B cell (primary cell): ENCODE data around the gene RIBC2. TPM values are rescaled to one million over a fixed set of nuclear protein-coding genes. Genes with fewer than 3 reads are reported as not detected.

Experiments used
- ATAC-seq: fragments of 200-7000 bp; cut with Tn5 transposase; one replicate; pipeline ENCODE4 v1.10.0; 2021; ENCODE audit warnings: low read depth, mild to moderate bottlenecking, moderate number of reproducible peaks, moderate library complexity
- CTCF ChIA-PET: fragments of 350-600 bp; sonication (Branson Sonifier 250); formaldehyde crosslinking; loops from one replicate; lab custom pipeline; 2021; ENCODE audit warnings: antibody characterized with exemption, inconsistent platforms; lab: Charles Lee
- POLR2A ChIA-PET: fragments of 350-600 bp; sonication (Branson Sonifier 250); formaldehyde crosslinking; loops from one replicate; lab custom pipeline; 2021; ENCODE audit warnings: antibody characterized with exemption; lab: Charles Lee
- DNase-seq: peaks from one replicate; pipeline ENCODE4 v3.0.0; 2013
- H2AFZ ChIP-seq: 2 replicates; pipeline ENCODE4 v1.6.1; 2012; ENCODE audit warnings: mild to moderate bottlenecking, low read depth, low read length; ENCODE audit not compliant: insufficient read depth, poor library complexity, severe bottlenecking
- H3K27ac ChIP-seq, 2 donors: 1 replicate in 1 of 2; 2 replicates in 1 of 2; pipeline ENCODE4 v1.5.1; 2012 to 2013; ENCODE audit warnings: low read length in 2 of 2, mild to moderate bottlenecking in 2 of 2, moderate library complexity in 1 of 2
- H3K27me3 ChIP-seq, 4 experiments: fragments of 200-600 bp in 1 of 4; sonication (generic) in 1 of 4; replicated peaks in 1 of 4; 1 replicate in 2 of 4; 2 replicates in 2 of 4; pipeline versions ENCODE4 v1.6.1 to v1.7.0; 2013 to 2016; ENCODE audit warnings: low read length in 3 of 4, mild to moderate bottlenecking in 2 of 4, mixed read lengths in 1 of 4, moderate library complexity in 1 of 4; ENCODE audit not compliant: insufficient read depth in 4 of 4, control insufficient read depth in 3 of 4; ENCODE audit errors: control extremely low read depth in 1 of 4
- H3K36me3 ChIP-seq, 2 experiments: replicated peaks in 1 of 2; 1 replicate in 1 of 2; 2 replicates in 1 of 2; pipeline versions ENCODE4 v1.6.1 to v1.7.1; 2013; ENCODE audit warnings: low read length in 1 of 2; ENCODE audit not compliant: insufficient read depth in 2 of 2, control insufficient read depth in 1 of 2; ENCODE audit errors: control extremely low read depth in 1 of 2, extremely low read depth in 1 of 2
- H3K4me1 ChIP-seq, 2 donors: fragments of 200-600 bp in 1 of 2; sonication (generic) in 1 of 2; 1 replicate in 1 of 2; 2 replicates in 1 of 2; pipeline versions ENCODE4 v1.5.1 to v1.6.1; 2013 to 2017; ENCODE audit warnings: low read length in 2 of 2; ENCODE audit not compliant: control insufficient read depth in 2 of 2, insufficient read depth in 2 of 2
- H3K4me2 ChIP-seq: replicated peaks from 2 replicates; pipeline ENCODE3; 2012; ENCODE audit warnings: mild to moderate bottlenecking, low read depth, low read length; ENCODE audit not compliant: poor library complexity, severe bottlenecking
- H3K4me3 ChIP-seq, 5 experiments: fragments of 200-600 bp in 1 of 5; sonication (generic) in 1 of 5; 1 replicate in 3 of 5; 2 replicates in 2 of 5; pipeline versions ENCODE4 v1.5.1 to v1.7.0; 2011 to 2016; ENCODE audit warnings: low read length in 4 of 5, mild to moderate bottlenecking in 4 of 5, low read depth in 2 of 5, control low read depth in 1 of 5, moderate library complexity in 1 of 5; ENCODE audit not compliant: insufficient read depth in 1 of 5; ENCODE audit errors: control extremely low read depth in 1 of 5, extremely low read depth in 1 of 5
- H3K79me2 ChIP-seq: fragments of 200-600 bp; sonication (generic); one replicate; pipeline ENCODE4 v1.6.0; 2016; ENCODE audit warnings: low read length; ENCODE audit not compliant: control insufficient read depth, insufficient read depth
- H3K9ac ChIP-seq: fragments of 200-600 bp; sonication (generic); 2 replicates; pipeline ENCODE4 v1.6.1; 2017; ENCODE audit warnings: mild to moderate bottlenecking, low read length, moderate library complexity
- H3K9me3 ChIP-seq, 3 donors: one replicate each; pipeline versions ENCODE4 v1.6.1 to v1.7.1; 2013; ENCODE audit warnings: low read length in 2 of 3; ENCODE audit not compliant: control insufficient read depth in 2 of 3, insufficient read depth in 1 of 3; ENCODE audit errors: control extremely low read depth in 1 of 3
- H4K20me1 ChIP-seq: 2 replicates; pipeline ENCODE4 v1.6.0; 2012; ENCODE audit warnings: mild to moderate bottlenecking, low read length; ENCODE audit not compliant: insufficient read depth, control insufficient read depth, poor library complexity, severe bottlenecking
- H3K27ac Mint-ChIP-seq: one replicate; pipeline ENCODE4 v1.8.0; 2021; ENCODE audit warnings: mixed read lengths
- H3K27me3 Mint-ChIP-seq: one replicate; pipeline ENCODE4 v1.8.0; 2021; ENCODE audit warnings: mixed read lengths
- H3K4me1 Mint-ChIP-seq: one replicate; pipeline ENCODE4 v1.8.0; 2021; ENCODE audit warnings: mixed read lengths
- H3K4me3 Mint-ChIP-seq: one replicate; pipeline ENCODE4 v1.8.0; 2021; ENCODE audit warnings: mixed read lengths
- H3K9me3 Mint-ChIP-seq: one replicate; pipeline ENCODE4 v1.8.0; 2022; ENCODE audit warnings: mixed read lengths; ENCODE audit not compliant: insufficient read depth
- CTCF ChIP-seq: fragments of 200-600 bp; IDR thresholded peaks from one replicate; pipeline ENCODE4 v1.8.0; 2022; ENCODE audit warnings: antibody characterized with exemption, mild to moderate bottlenecking
- EZH2 ChIP-seq: IDR thresholded peaks from 2 replicates; pipeline ENCODE4 v1.6.1; 2012; ENCODE audit warnings: borderline replicate concordance, low read depth, mild to moderate bottlenecking, moderate library complexity, low read length; ENCODE audit not compliant: insufficient read depth, poor library complexity, severe bottlenecking
- WGBS: methylation state at CpG from one replicate; pipeline ENCODE4 v1.1.5; 2013; ENCODE audit warnings: missing lambda C conversion rate; ENCODE audit not compliant: insufficient coverage; 5-methylcytosine and 5-hydroxymethylcytosine counted together
- intact Hi-C: fragments of 100-400 bp; cut with micrococcal nuclease; formaldehyde crosslinking; loops from one replicate; pipeline ENCODE4 v1.10.0; 2022
- polyA plus RNA-seq: library from polyadenylated mRNA; depleted of rRNA; stranded (reverse); fragments of >200 nt; gene quantifications from 2 replicates; pipeline ENCODE4 v1.2.3, GENCODE V29; 2012
- total RNA-seq, 2 donors: library from RNA; stranded (reverse); fragments of 120-200 nt in 1 of 2; gene quantifications; 1 replicate in 1 of 2; 2 replicates in 1 of 2; pipeline versions ENCODE4 v1.2.3 to v1.2.4, GENCODE V29; 2013 to 2022

The RIBC2 gene
- total and polyA plus RNA-seq, 2 donors (not counting 1 experiment from before 2014, with no cell fraction given) = not detected

GRCh38 chr22:45465633-45466032 lies 52.1 kb downstream of the RIBC2 start:
- 77% methylated on average over 3 of the region's 3 CpGs for WGBS
- H3K4me3 ChIP-seq = no peak overlapping the region
- no peaks in the 10 kb centered on the region for H3K4me1 ChIP-seq
- Mint-ChIP-seq H3K4me3 (no peak overlapping the region), H3K27me3 (peaks cover 12% of the 10 kb centered on the region), H3K4me1 (no peaks in the 10 kb centered on the region), H3K27ac (no peak overlapping the region), H3K9me3 (no peaks in the 10 kb centered on the region)
- H3K9me3 ChIP-seq = peaks cover 0 to 17% (median 0%) of the 10 kb centered on the region in 3 donors
- CTCF ChIA-PET = no interaction called here
- no peaks in the 10 kb centered on the region for H3K36me3 ChIP-seq
- no peak overlapping the region for H2AFZ ChIP-seq
- POLR2A ChIA-PET = interaction anchor here (0.6 to 0.7 kb wide), 2 partner anchors 22 to 149 kb away, joined by 3 to 5 read pairs; no protein-coding TSS in a partner anchor
- H4K20me1 ChIP-seq = no peaks in the 10 kb centered on the region
- no peaks in the 10 kb centered on the region for H3K27me3 ChIP-seq
- DNase-seq = no peak
- no peak for ATAC-seq
- H3K9ac ChIP-seq = no peak overlapping the region
- no peak overlapping the region for H3K4me2 ChIP-seq
- intact Hi-C loops = no loop called here
- H3K79me2 ChIP-seq = no peaks in the 10 kb centered on the region
- TF ChIP-seq CTCF (no peak), EZH2 (no peak)
- no peak overlapping the region for H3K27ac ChIP-seq

DNA sequence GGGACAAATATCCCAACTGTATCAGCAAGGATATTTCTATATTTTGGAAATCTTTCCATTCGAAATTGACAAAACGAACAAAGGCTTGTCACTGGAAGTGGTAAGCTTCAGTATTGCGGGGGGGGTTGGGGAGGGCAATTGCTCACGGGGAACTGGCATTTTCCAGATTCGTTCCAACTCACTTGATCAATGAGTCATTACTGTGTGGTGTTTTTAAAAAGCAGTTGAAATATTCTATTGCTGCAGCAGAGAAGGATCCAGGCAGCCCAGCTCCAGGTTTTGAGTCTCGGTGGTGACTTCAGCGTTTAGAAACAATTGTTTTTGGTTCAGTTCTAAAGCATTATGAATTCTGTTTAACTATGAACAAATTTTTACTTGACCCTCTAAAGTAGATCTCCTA lies 55.4 kb downstream of the RIBC2 start:
- no peak for ATAC-seq
- POLR2A ChIA-PET = no interaction called here
- H3K27me3 ChIP-seq = no peaks in the 10 kb centered on the region

More for the DNA sequence above, 55.4 kb downstream of the RIBC2 start:
- no peak for DNase-seq
- Histone ChIP-seq H3K9me3 (peaks cover 0 to 12% (median 0%) of the 10 kb centered on the region in 3 donors), H3K9ac (no peak overlapping the region), H4K20me1 (no peaks in the 10 kb centered on the region), H2AFZ (no peak overlapping the region), H3K79me2 (no peaks in the 10 kb centered on the region), H3K36me3 (no peaks in the 10 kb centered on the region), H3K4me1 (no peaks in the 10 kb centered on the region), H3K27ac (no peak overlapping the region), H3K4me2 (no peak overlapping the region), H3K4me3 (no peak overlapping the region)
- Mint-ChIP-seq H3K4me3 (no peak overlapping the region), H3K27ac (no peak overlapping the region), H3K4me1 (no peaks in the 10 kb centered on the region), H3K27me3 (peaks cover 15% of the 10 kb centered on the region), H3K9me3 (no peaks in the 10 kb centered on the region)
- intact Hi-C loops = no loop called here
- no peak for TF ChIP-seq EZH2
- CTCF ChIA-PET = no interaction called here
- 97% methylated on average over 3 of the region's 7 CpGs for WGBS
